ENCODE results near the gene TNIP3. TPM values are rescaled to one million over a fixed set of nuclear protein-coding genes. Genes with fewer than 3 reads are reported as not detected.

Gene TNIP3
- total RNA-seq, 2 experiments from 2014 or later, result 1.0 TPM; not detected in 1

DNA sequence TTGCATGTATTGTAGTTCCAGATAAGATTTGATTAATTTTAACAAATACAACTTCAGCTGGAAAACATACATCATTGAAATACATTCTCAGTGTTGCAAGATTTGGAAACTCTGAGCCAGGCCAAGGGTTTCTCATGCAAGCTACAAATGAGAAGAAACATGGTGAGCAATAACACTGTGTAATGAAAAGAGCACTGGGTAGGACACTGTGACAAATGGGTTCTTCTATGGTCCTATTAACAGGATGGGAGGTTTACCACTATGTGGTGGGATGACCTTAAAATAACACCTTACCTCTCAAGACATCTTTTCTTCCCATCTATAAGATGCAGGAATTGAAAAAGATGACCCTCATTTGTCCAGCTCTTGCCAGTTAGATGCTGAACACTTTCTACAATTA, 72.2 kb downstream of the TNIP3 start:
- CTCF ChIA-PET (ENCODE audit: unreplicated experiment), result no interaction called here
- H3K4me3 ChIP-seq (ENCODE audit: low read depth, low read length, poor library complexity, severe bottlenecking), result no peak overlapping the region
- no peak for DNase-seq (ENCODE audit: low spot score)

DNA sequence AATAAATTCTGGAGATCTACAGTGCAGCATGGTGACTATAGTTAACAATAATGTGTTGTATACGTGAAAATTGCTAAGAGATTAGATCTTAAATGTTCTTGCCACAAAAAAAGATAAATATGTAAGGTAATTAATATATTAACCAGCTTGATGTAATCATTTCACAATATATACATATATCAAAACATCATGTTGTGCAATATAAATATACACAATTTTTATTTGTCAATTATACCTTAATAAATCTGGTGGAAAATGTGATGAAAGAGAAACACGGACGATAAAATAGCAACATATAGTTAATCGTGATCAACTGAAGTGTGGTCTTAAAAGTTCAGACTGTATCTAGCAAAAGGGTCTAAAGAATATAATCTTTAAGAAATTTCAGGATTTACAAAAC, 75.3 kb downstream of the TNIP3 start:
- TF ChIP-seq CTCF (conservative IDR thresholded peaks at IDR 0.05; ENCODE audit: low read length) (no peak), EZH2phosphoT487 (IDR thresholded peaks at IDR 0.05; ENCODE audit: borderline replicate concordance, low read depth, low read length) (no peak)
- Histone ChIP-seq H3K4me3 (ENCODE audit: low read depth, low read length, poor library complexity, severe bottlenecking) (no peak overlapping the region), H3K9me3 (ENCODE audit: low read length) (0 out of 2 replicates have a peak, but pooled peaks cover 3% of the 10 kb centered on the region), H3K9me2 (ENCODE audit: insufficient read depth, low read length) (no peaks in the 10 kb centered on the region), H3K4me2 (ENCODE audit: low read length) (no peak overlapping the region), H4K20me1 (ENCODE audit: insufficient read depth, low read length) (no peaks in the 10 kb centered on the region), H3K4me1 (ENCODE audit: insufficient read depth, low read length, poor library complexity, severe bottlenecking) (no peaks in the 10 kb centered on the region), H3K36me3 (ENCODE audit: insufficient read depth, low read length) (no peaks in the 10 kb centered on the region), H3K27ac (ENCODE audit: low read depth, low read length, poor library complexity, severe bottlenecking) (no peak overlapping the region), H3K79me2 (ENCODE audit: insufficient read depth, low read depth, low read length) (no peaks in the 10 kb centered on the region), H2AFZ (ENCODE audit: low read length) (no peak overlapping the region)
- BruUV-seq (replicated peaks), result no TSS peak
- ChIA-PET POLR2A (interaction anchor here (0.5 kb wide), 1 partner anchor 95 kb away, joined by 3 read pairs; no protein-coding TSS in a partner anchor), CTCF (ENCODE audit: unreplicated experiment) (no interaction called here)
- intact Hi-C loops (cut with micrococcal nuclease; ENCODE audit: unreplicated experiment), result no loop called here
- DNase-seq (ENCODE audit: low spot score), result no peak

More for the DNA sequence above, 72.2 kb downstream of the TNIP3 start:
- no peak overlapping the region for H3K4me2 ChIP-seq (ENCODE audit: low read length)
- no peaks in the 10 kb centered on the region for H3K4me1 ChIP-seq (ENCODE audit: insufficient read depth, low read length, poor library complexity, severe bottlenecking)
- H3K36me3 ChIP-seq (ENCODE audit: insufficient read depth, low read length), result no peaks in the 10 kb centered on the region
- no peaks in the 10 kb centered on the region for H3K9me2 ChIP-seq (ENCODE audit: insufficient read depth, low read length)
- no peak for TF ChIP-seq CTCF (conservative IDR thresholded peaks at IDR 0.05; ENCODE audit: low read length)
- no peak for TF ChIP-seq EZH2phosphoT487 (IDR thresholded peaks at IDR 0.05; ENCODE audit: borderline replicate concordance, low read depth, low read length)
- no peaks in the 10 kb centered on the region for H3K79me2 ChIP-seq (ENCODE audit: insufficient read depth, low read depth, low read length)
- intact Hi-C loops (cut with micrococcal nuclease; ENCODE audit: unreplicated experiment), result loop anchor here (10.0 kb wide), 1 partner anchor 277 kb away; no protein-coding TSS in a partner anchor
- no peaks in the 10 kb centered on the region for H4K20me1 ChIP-seq (ENCODE audit: insufficient read depth, low read length)
- no TSS peak for BruUV-seq (replicated peaks)
- POLR2A ChIA-PET, result interaction anchor here (0.7 to 1.2 kb wide), 3 partner anchors 11 to 771 kb away, joined by 3 to 4 read pairs (median 3); no protein-coding TSS in a partner anchor
- no peak overlapping the region for H3K27ac ChIP-seq (ENCODE audit: low read depth, low read length, poor library complexity, severe bottlenecking)
- H3K9me3 ChIP-seq (ENCODE audit: low read length), result no peaks in the 10 kb centered on the region
- no peak overlapping the region for H2AFZ ChIP-seq (ENCODE audit: low read length)

Small RNA genes within 50 kb of the gene (small RNA-seq; reads per million reads assigned to genes)
- not detected for gene RNU6-948P

Other genes with a start within 250 kb of the TNIP3 start
- 0.22 TPM in 1 of 2 replicates, not detected in the other for gene PRDM5, start 241.6 kb downstream of the TNIP3 start, total RNA-seq (2014; rRNA removed; shearing (Covaris generic))
- 0.44 and 0.76 TPM in 2 replicates for gene PRDM5, start 241.6 kb downstream of the TNIP3 start, total RNA-seq (2022)
- not detected in 2 replicates for gene NDNF, start 91.8 kb downstream of the TNIP3 start, total RNA-seq (2014; rRNA removed; shearing (Covaris generic))
- gene NDNF, start 91.8 kb downstream of the TNIP3 start, total RNA-seq (2022), result not detected in 2 replicates
- not detected in 2 replicates for gene QRFPR, start 216.7 kb upstream of the TNIP3 start, total RNA-seq (2014; rRNA removed; shearing (Covaris generic))
- gene QRFPR, start 216.7 kb upstream of the TNIP3 start, total RNA-seq (2022), result not detected in 2 replicates

Measured in OCI-LY7 (cell line).